ENCODE measurements around the gene METTL3.

GRCh38 chr14:21523203-21523602 is 12.1 kb upstream of the METTL3 start:
- TF ChIP-seq, protein P1, sequence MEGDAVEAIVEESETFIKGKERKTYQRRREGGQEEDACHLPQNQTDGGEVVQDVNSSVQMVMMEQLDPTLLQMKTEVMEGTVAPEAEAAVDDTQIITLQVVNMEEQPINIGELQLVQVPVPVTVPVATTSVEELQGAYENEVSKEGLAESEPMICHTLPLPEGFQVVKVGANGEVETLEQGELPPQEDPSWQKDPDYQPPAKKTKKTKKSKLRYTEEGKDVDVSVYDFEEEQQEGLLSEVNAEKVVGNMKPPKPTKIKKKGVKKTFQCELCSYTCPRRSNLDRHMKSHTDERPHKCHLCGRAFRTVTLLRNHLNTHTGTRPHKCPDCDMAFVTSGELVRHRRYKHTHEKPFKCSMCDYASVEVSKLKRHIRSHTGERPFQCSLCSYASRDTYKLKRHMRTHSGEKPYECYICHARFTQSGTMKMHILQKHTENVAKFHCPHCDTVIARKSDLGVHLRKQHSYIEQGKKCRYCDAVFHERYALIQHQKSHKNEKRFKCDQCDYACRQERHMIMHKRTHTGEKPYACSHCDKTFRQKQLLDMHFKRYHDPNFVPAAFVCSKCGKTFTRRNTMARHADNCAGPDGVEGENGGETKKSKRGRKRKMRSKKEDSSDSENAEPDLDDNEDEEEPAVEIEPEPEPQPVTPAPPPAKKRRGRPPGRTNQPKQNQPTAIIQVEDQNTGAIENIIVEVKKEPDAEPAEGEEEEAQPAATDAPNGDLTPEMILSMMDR (conservative IDR thresholded peaks at IDR 0.05 in 1 of 2, IDR thresholded peaks at IDR 0.05 in 1 of 2; ENCODE audit: low read depth in 1 of 2, low read length in 2 of 2): no peak
- no peak for TF ChIP-seq EZH2 (IDR thresholded peaks at IDR 0.05; ENCODE audit: low read length, missing control alignments)
